Hepatocyte (in vitro differentiated cells): ENCODE data around the gene THAP8.

ENCODE experiments used
- CTCF ChIP-seq: fragments of 200-600 bp; sonication (generic); IDR thresholded peaks from 2 replicates; pipeline ENCODE4 v1.5.1; 2016; ENCODE audit warnings: antibody characterized with exemption, mild to moderate bottlenecking; ENCODE audit not compliant: poor library complexity
- EZH2 ChIP-seq: fragments of 200-600 bp; sonication (generic); IDR thresholded peaks from 2 replicates; pipeline ENCODE4 v1.6.1; 2016; ENCODE audit warnings: antibody characterized with exemption, mild to moderate bottlenecking, borderline replicate concordance

DNA sequence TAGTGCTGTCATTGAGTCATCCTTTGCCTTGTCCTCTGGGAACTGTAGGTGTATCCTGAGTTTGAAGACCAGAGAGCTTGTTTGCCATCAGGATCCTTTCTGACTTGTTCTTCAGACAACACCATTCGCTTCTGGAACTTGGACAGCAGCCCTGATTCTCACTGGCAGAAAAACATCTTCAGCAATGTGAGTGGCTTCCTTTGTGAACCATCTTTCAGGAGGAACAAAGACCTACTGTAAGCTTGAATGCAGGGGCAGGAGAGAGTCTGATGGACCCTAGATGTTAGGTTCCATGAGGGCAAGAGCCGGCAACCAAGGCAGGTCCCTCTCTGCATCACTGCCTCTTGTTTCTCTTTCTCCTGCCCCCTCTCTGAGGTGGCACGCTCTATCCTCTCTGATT, 27.3 kb upstream of the THAP8 start:
- TF ChIP-seq CTCF (no peak), EZH2 (no peak)
